A549 (cell line): ENCODE measurements around the gene LAMTOR4.

Experiments
- BHLHE40 ChIP-seq: IDR thresholded peaks from 2 replicates; pipeline ENCODE4 v1.6.1; 2012; ENCODE audit warnings: low read depth, low read length, inconsistent platforms
- FOSL2 ChIP-seq, 2 experiments: fragments of 450-650 bp in 1 of 2; fragments of >200 bp in 1 of 2; sonication (Bioruptor Twin) in 1 of 2; formaldehyde crosslinking; IDR thresholded peaks; 2 replicates each; pipeline versions ENCODE4 v1.5.0 to v1.6.1; 2016 to 2020; ENCODE audit warnings: mild to moderate bottlenecking in 1 of 2, moderate library complexity in 1 of 2
- HOXB13 ChIP-seq: fragments of 250-450 bp; sonication (Bioruptor Pico); IDR thresholded peaks from 2 replicates; pipeline ENCODE4 v1.5.0; 2020; ENCODE audit warnings: low read depth, mild to moderate bottlenecking, moderate library complexity
- JUNB ChIP-seq: fragments of >200 bp; sonication (Bioruptor Twin); formaldehyde crosslinking; IDR thresholded peaks from 2 replicates; pipeline ENCODE4 v1.6.1; 2016
- MAFK ChIP-seq: fragments of 450-650 bp; IDR thresholded peaks from 2 replicates; pipeline ENCODE4 v1.6.1; 2014; ENCODE audit not compliant: partially characterized antibody
- PHF8 ChIP-seq: fragments of 200-600 bp; sonication (generic); IDR thresholded peaks from 2 replicates; pipeline ENCODE4 v1.6.1; 2016; ENCODE audit warnings: low read depth, mild to moderate bottlenecking, antibody characterized with exemption, moderate library complexity, borderline replicate concordance
- POLR2A ChIP-seq: IDR thresholded peaks from 2 replicates; pipeline ENCODE4 v1.6.1; 2012; ENCODE audit warnings: mild to moderate bottlenecking, low read length
- RCOR1 ChIP-seq: fragments of 150-350 bp; IDR thresholded peaks from 2 replicates; pipeline ENCODE4 v1.6.1; 2014; ENCODE audit warnings: antibody characterized with exemption, low read length, low read depth
- SMC3 ChIP-seq: fragments of >200 bp; sonication (Bioruptor Twin); formaldehyde crosslinking; IDR thresholded peaks from 3 replicates; pipeline ENCODE4 v1.6.1; 2018; ENCODE audit warnings: inconsistent platforms
- ZC3H11A ChIP-seq: fragments of 450-650 bp; IDR thresholded peaks from 2 replicates; pipeline ENCODE4 v1.6.1; 2014; ENCODE audit warnings: antibody characterized with exemption, mild to moderate bottlenecking
- TF ChIP-seq, protein P1 (sequence below): fragments of 200-600 bp; sonication (generic); IDR thresholded peaks from 2 replicates; pipeline ENCODE4 v1.6.1; 2016; ENCODE audit warnings: antibody characterized with exemption, mild to moderate bottlenecking, moderate library complexity
- TF ChIP-seq, protein P2 (sequence below): IDR thresholded peaks from 2 replicates; pipeline ENCODE4 v1.6.1; 2012
- TF ChIP-seq, protein P3 (sequence below): fragments of >200 bp; sonication (Bioruptor Twin); formaldehyde crosslinking; IDR thresholded peaks from 3 replicates; pipeline ENCODE4 v1.5.1; 2016
- TF ChIP-seq, protein P4 (sequence below): fragments of 250-450 bp; sonication (Bioruptor Pico); IDR thresholded peaks from 2 replicates; pipeline ENCODE4 v1.5.0; 2020; ENCODE audit warnings: low read depth, mild to moderate bottlenecking, moderate library complexity

DNA sequence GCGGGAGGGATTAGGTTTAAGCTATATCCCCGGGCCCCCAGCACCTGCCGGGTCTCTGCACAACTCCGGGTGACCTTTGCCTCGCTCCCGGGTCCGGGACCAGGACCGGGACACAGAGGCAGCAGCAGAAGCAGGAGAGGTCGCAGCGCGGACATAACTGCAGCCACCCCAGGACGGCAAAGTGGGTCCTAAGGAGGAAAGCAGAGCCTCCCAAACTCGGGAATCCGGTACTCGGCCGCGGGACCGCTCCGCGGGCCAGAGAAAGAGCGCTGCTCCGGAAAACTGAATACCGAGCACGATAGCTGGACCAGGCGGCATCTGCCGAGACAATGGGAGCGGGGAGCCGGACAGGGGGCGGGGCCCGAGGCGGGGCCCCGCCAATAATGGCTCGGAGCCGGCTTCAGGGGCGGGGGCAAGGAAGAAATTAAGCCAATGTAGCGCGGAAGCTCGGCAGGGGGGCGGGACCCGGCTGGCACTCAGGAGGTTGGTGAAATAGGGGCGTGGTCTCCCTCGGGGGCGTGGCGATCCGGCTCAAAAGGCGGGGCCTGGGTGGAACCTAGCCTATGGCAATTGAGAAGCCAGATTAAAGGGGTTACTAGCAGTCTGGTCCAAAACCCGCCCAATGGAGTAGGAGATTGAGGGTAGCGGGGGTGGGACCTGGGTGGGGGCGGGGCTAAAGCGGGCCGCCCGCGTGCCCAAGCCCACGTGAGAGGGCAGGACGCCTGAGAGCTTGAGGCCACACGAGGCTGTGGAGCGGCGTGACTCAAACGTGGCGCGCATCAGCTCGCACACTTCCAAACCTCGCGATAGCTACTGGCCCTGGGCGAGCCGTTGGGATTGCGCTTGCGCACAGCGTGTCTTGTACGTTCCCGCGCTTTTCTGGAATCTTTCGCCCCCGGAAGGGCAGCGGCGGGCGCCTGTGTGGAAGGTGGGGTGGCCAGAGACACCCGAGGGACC, 28.6 kb downstream of the LAMTOR4 start, which contains the start of the genes GPC2 and STAG3:
- TF ChIP-seq, protein P1, sequence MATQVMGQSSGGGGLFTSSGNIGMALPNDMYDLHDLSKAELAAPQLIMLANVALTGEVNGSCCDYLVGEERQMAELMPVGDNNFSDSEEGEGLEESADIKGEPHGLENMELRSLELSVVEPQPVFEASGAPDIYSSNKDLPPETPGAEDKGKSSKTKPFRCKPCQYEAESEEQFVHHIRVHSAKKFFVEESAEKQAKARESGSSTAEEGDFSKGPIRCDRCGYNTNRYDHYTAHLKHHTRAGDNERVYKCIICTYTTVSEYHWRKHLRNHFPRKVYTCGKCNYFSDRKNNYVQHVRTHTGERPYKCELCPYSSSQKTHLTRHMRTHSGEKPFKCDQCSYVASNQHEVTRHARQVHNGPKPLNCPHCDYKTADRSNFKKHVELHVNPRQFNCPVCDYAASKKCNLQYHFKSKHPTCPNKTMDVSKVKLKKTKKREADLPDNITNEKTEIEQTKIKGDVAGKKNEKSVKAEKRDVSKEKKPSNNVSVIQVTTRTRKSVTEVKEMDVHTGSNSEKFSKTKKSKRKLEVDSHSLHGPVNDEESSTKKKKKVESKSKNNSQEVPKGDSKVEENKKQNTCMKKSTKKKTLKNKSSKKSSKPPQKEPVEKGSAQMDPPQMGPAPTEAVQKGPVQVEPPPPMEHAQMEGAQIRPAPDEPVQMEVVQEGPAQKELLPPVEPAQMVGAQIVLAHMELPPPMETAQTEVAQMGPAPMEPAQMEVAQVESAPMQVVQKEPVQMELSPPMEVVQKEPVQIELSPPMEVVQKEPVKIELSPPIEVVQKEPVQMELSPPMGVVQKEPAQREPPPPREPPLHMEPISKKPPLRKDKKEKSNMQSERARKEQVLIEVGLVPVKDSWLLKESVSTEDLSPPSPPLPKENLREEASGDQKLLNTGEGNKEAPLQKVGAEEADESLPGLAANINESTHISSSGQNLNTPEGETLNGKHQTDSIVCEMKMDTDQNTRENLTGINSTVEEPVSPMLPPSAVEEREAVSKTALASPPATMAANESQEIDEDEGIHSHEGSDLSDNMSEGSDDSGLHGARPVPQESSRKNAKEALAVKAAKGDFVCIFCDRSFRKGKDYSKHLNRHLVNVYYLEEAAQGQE = no peak
- TF ChIP-seq, protein P2, sequence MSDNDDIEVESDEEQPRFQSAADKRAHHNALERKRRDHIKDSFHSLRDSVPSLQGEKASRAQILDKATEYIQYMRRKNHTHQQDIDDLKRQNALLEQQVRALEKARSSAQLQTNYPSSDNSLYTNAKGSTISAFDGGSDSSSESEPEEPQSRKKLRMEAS = peak; percentile 98
- TF ChIP-seq, protein P3, sequence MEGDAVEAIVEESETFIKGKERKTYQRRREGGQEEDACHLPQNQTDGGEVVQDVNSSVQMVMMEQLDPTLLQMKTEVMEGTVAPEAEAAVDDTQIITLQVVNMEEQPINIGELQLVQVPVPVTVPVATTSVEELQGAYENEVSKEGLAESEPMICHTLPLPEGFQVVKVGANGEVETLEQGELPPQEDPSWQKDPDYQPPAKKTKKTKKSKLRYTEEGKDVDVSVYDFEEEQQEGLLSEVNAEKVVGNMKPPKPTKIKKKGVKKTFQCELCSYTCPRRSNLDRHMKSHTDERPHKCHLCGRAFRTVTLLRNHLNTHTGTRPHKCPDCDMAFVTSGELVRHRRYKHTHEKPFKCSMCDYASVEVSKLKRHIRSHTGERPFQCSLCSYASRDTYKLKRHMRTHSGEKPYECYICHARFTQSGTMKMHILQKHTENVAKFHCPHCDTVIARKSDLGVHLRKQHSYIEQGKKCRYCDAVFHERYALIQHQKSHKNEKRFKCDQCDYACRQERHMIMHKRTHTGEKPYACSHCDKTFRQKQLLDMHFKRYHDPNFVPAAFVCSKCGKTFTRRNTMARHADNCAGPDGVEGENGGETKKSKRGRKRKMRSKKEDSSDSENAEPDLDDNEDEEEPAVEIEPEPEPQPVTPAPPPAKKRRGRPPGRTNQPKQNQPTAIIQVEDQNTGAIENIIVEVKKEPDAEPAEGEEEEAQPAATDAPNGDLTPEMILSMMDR = no peak
- TF ChIP-seq POLR2A (peak; percentile 19; the same call in 1 of the 2 replicates), FOSL2 (IDR thresholded peaks at IDR 0.05) (no peak), FOSL2 (CRISPR knock-in tag; IDR thresholded peaks at IDR 0.05) (no peak), HOXB13 (CRISPR knock-in tag) (0 out of 2 replicates have a peak, but pooled peaks have one; percentile 55), MAFK (no peak), PHF8 (peak; percentile 32; the same call in 1 of the 2 replicates), SMC3 (no peak), JUNB (no peak), ZC3H11A (no peak), RCOR1 (no peak), BHLHE40 (no peak)
- TF ChIP-seq, protein P4, sequence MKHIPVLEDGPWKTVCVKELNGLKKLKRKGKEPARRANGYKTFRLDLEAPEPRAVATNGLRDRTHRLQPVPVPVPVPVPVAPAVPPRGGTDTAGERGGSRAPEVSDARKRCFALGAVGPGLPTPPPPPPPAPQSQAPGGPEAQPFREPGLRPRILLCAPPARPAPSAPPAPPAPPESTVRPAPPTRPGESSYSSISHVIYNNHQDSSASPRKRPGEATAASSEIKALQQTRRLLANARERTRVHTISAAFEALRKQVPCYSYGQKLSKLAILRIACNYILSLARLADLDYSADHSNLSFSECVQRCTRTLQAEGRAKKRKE (CRISPR knock-in tag) = no peak
